Gastrocnemius medialis (tissue), 4 donors: ENCODE data around the gene NPIPB4.
"Not testable (repeated sequence)": the region's sequence is repeated elsewhere in the genome, so short reads cannot be mapped to it uniquely, and the experiment has no call there.

Experiments
- POLR2A ChIP-seq, 2 donors: fragments of 450-650 bp; IDR thresholded peaks; one replicate each; pipeline ENCODE4 v1.6.1; 2017; ENCODE audit warnings: antibody characterized with exemption in 2 of 2, mild to moderate bottlenecking in 2 of 2, moderate library complexity in 2 of 2
- TF ChIP-seq, protein P1 (sequence below), 5 experiments: fragments of 450-650 bp in 3 of 5; fragments of 200-600 bp in 2 of 5; sonication (generic) in 2 of 5; IDR thresholded peaks in 4 of 5; conservative IDR thresholded peaks in 1 of 5; 1 replicate in 4 of 5; 2 replicates in 1 of 5; pipeline ENCODE4 v1.5.1; 2016 to 2019; ENCODE audit warnings: antibody characterized with exemption in 5 of 5, mild to moderate bottlenecking in 3 of 5, moderate library complexity in 3 of 5

DNA sequence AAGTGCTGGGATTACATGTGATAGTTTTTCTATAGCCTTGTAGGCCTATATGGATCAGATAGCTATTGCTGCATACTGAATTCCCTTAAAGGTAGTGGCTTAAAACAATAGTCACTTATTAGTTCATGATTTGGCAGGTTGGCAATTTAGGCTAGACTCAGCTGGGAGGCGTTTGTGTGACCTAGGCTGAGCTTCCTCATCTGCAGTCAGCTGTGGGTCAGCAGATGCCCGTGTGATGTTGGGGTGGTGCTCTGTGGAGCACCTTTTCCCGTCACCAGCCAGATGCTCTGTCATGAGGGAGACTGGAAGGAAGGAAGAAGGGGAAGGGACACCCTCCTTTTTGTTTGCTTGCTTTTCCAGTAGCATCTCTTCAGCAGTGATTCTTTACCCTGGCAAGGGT, 64.2 kb downstream of the NPIPB4 start:
- not testable (repeated sequence) for TF ChIP-seq POLR2A (IDR thresholded peaks at IDR 0.05)
- TF ChIP-seq, protein P1, sequence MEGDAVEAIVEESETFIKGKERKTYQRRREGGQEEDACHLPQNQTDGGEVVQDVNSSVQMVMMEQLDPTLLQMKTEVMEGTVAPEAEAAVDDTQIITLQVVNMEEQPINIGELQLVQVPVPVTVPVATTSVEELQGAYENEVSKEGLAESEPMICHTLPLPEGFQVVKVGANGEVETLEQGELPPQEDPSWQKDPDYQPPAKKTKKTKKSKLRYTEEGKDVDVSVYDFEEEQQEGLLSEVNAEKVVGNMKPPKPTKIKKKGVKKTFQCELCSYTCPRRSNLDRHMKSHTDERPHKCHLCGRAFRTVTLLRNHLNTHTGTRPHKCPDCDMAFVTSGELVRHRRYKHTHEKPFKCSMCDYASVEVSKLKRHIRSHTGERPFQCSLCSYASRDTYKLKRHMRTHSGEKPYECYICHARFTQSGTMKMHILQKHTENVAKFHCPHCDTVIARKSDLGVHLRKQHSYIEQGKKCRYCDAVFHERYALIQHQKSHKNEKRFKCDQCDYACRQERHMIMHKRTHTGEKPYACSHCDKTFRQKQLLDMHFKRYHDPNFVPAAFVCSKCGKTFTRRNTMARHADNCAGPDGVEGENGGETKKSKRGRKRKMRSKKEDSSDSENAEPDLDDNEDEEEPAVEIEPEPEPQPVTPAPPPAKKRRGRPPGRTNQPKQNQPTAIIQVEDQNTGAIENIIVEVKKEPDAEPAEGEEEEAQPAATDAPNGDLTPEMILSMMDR (IDR thresholded peaks at IDR 0.05 in 4 of 5, conservative IDR thresholded peaks at IDR 0.05 in 1 of 5): not testable (repeated sequence)
